HG03457 (cell line): ENCODE data around the gene NTS.

ENCODE experiments used
- ATAC-seq: cut with Tn5 transposase; IDR thresholded peaks from one replicate; pipeline ENCODE4 v1.9.1; 2021; ENCODE audit warnings: moderate number of reproducible peaks; ENCODE audit not compliant: unreplicated experiment

Gene NTS

DNA sequence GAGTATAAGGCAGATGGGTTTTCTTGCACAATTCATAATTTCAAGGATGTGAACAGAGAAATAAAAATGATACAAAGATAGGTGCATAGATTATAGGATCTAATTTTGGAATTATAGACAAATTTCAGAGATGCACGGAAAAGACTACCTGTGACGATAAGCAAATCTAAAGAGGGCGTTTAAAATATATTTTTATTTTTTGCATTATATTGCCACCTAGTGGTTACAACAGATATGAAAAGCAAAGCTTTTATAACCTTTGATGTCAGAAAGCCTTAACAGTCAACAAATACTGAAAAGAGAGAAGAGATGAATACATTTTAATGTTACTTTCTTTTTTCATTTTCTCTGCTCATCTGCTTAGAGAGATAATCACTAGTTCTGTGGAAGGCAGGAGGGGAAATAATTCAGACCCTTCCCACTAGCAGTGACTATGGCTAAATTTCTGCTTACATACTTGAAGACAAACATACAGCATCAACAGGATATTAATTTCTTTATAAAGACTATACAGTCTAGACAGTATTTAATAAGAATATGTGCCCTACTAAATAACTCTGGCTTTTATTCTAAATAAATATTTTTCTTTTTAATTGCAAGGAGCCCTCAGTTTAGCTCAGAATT, 46.3 kb downstream of the NTS start:
- peak; percentile 54 for ATAC-seq

DNA sequence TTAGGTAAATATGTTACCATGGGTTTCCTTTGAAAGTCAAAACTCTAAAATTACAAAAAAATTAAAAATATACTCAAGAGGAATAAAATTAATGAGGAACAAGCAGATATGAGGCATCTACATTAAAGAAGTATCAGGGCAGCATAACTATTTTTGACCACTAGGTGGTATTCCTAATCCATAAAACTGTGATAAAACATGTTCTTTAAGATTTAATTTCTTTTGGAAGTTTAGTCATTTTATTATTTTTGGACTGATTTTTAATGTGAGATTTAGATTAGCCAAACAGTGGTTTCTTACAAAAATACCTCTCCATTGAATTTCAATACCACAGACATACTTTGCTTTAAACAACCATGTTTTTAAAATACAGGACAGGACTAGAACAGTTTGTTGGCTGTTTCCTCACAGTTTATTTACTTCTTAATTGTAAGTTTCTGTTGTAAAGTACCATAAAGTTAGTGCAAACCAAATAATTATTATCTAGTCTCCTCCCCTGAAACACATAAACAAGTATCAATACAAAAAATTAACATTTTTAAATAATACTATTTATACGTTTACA, 49.8 kb downstream of the NTS start:
- ATAC-seq = no peak

DNA sequence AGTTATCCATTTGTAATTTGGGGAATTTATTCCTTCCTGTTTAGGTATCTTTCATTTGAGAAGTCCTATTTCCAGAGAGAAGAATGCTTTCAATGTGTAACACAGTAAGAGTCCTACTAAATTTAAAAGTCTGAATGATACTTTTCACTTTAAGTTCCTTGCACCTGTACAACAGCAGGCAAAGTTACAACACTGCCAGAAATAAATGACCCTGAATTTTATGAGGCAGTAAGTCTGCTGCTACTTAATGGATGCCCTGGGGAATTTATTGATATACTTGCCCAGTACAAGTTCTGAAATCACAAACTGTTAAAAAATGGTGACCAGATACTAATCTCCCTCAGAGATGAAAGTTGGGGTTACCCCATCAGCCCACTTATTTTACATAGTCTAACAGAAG, 53.1 kb downstream of the NTS start:
- no peak for ATAC-seq
